Neural cell (in vitro differentiated cells): ENCODE results near the gene TGDS. TPM values are rescaled to one million over a fixed set of nuclear protein-coding genes. Genes with fewer than 3 reads are reported as not detected.

ENCODE experiments used
- H2AFZ ChIP-seq: fragments of 200-600, 300-800 bp; sonication (generic), shearing (Covaris generic); 2 replicates; pipeline ENCODE4 v1.6.0; 2014; ENCODE audit warnings: low read depth, mild to moderate bottlenecking, antibody characterized with exemption, low read length, moderate library complexity
- H3F3A ChIP-seq: fragments of 200-600 bp; shearing (Covaris generic); 2 replicates; pipeline ENCODE4 v1.6.1; 2016; ENCODE audit warnings: mild to moderate bottlenecking, moderate library complexity, mixed read lengths, antibody characterized with exemption, low read length; ENCODE audit not compliant: insufficient read depth, poor library complexity, severe bottlenecking
- H3K27ac ChIP-seq: fragments of 200-600, 300-800 bp; sonication (generic), shearing (Covaris generic); 2 replicates; pipeline ENCODE4 v1.5.1; 2014; ENCODE audit warnings: mild to moderate bottlenecking, low read length, moderate library complexity
- H3K27me3 ChIP-seq: fragments of 300-800, 200-600 bp; sonication (generic), shearing (Covaris generic); 2 replicates; pipeline ENCODE4 v1.6.0; 2014; ENCODE audit warnings: mild to moderate bottlenecking, low read depth, low read length, moderate library complexity; ENCODE audit not compliant: insufficient read depth
- H3K36me3 ChIP-seq: fragments of 300-800, 200-600 bp; sonication (generic), shearing (Covaris generic); 2 replicates; pipeline ENCODE4 v1.5.1; 2014; ENCODE audit warnings: mild to moderate bottlenecking, antibody characterized with exemption, low read length, moderate library complexity; ENCODE audit not compliant: insufficient read depth
- H3K4me2 ChIP-seq: fragments of 300-800, 200-600 bp; sonication (generic), shearing (Covaris generic); 2 replicates; pipeline ENCODE4 v1.6.0; 2014; ENCODE audit warnings: mild to moderate bottlenecking, low read length
- H3K4me3 ChIP-seq: fragments of 300-800, 200-600 bp; sonication (generic), shearing (Covaris generic); 2 replicates; pipeline ENCODE4 v1.5.1; 2014; ENCODE audit warnings: mild to moderate bottlenecking, low read length, moderate library complexity
- H3K79me2 ChIP-seq: fragments of 200-600 bp; shearing (Covaris generic); replicated peaks from 2 replicates; pipeline ENCODE4 v1.6.0; 2014; ENCODE audit warnings: mild to moderate bottlenecking, low read length, moderate library complexity; ENCODE audit not compliant: insufficient read depth
- H3K9ac ChIP-seq: fragments of 300-800, 200-600 bp; sonication (generic), shearing (Covaris generic); 2 replicates; pipeline ENCODE4 v1.6.1; 2016; ENCODE audit warnings: mild to moderate bottlenecking, low read length, mixed read lengths
- H3K9me2 ChIP-seq: fragments of 200-600 bp; shearing (Covaris generic); 2 replicates; pipeline ENCODE4 v1.6.1; 2016; ENCODE audit warnings: mild to moderate bottlenecking, low read length, mixed read lengths; ENCODE audit not compliant: insufficient read depth
- H3K9me3 ChIP-seq: fragments of 200-600, 300-800 bp; sonication (generic), shearing (Covaris generic); 2 replicates; pipeline ENCODE4 v1.6.1; 2016; ENCODE audit warnings: mild to moderate bottlenecking, mixed run types, low read length, moderate library complexity, mixed read lengths
- H4K20me1 ChIP-seq: fragments of 200-600 bp; shearing (Covaris generic); 2 replicates; pipeline ENCODE4 v1.6.1; 2016; ENCODE audit warnings: mild to moderate bottlenecking, mixed run types; ENCODE audit not compliant: insufficient read depth
- EP300 ChIP-seq: fragments of 450-650 bp; conservative IDR thresholded peaks from 2 replicates; pipeline ENCODE4 v1.6.1; 2014; ENCODE audit warnings: antibody characterized with exemption, mild to moderate bottlenecking, moderate library complexity; ENCODE audit not compliant: poor library complexity, severe bottlenecking
- EZH2 ChIP-seq: fragments of 200-600, 300-800 bp; shearing (Covaris generic), sonication (generic); IDR thresholded peaks from 2 replicates; pipeline ENCODE4 v1.6.1; 2014; ENCODE audit warnings: antibody characterized with exemption, low read length, borderline replicate concordance, mild to moderate bottlenecking; ENCODE audit not compliant: insufficient read depth, poor library complexity, severe bottlenecking
- MXI1 ChIP-seq: fragments of 450-650 bp; conservative IDR thresholded peaks from 2 replicates; pipeline ENCODE4 v1.6.1; 2014; ENCODE audit warnings: antibody characterized with exemption, mild to moderate bottlenecking; ENCODE audit not compliant: poor library complexity, severe bottlenecking
- POLR2AphosphoS5 ChIP-seq: IDR thresholded peaks from 2 replicates; pipeline ENCODE4 v1.6.1; 2012
- RAD21 ChIP-seq: fragments of 450-650 bp; conservative IDR thresholded peaks from 2 replicates; pipeline ENCODE4 v1.6.1; 2014; ENCODE audit warnings: antibody characterized with exemption, mild to moderate bottlenecking, moderate library complexity
- REST ChIP-seq: IDR thresholded peaks from 2 replicates; pipeline ENCODE4 v1.6.1; 2012; ENCODE audit warnings: borderline replicate concordance
- SMC3 ChIP-seq: fragments of 450-650 bp; conservative IDR thresholded peaks from 2 replicates; pipeline ENCODE4 v1.6.1; 2014; ENCODE audit warnings: antibody characterized with exemption, mild to moderate bottlenecking, moderate library complexity; ENCODE audit not compliant: poor library complexity
- TAF1 ChIP-seq: IDR thresholded peaks from 2 replicates; pipeline ENCODE4 v1.6.1; 2012; ENCODE audit warnings: low read depth
- polyA plus RNA-seq: library from polyadenylated mRNA; depleted of rRNA; stranded (reverse); fragments of >200 nt; gene quantifications from 2 replicates; pipeline ENCODE4 v1.2.3, GENCODE V29; 2014
- TF ChIP-seq, protein P1 (sequence below): fragments of 450-650 bp; IDR thresholded peaks from 2 replicates; pipeline ENCODE4 v1.5.1; 2014; ENCODE audit warnings: antibody characterized with exemption, mild to moderate bottlenecking, moderate library complexity; ENCODE audit not compliant: poor library complexity, severe bottlenecking

The TGDS gene
- polyA plus RNA-seq, 1 donor from 2014 or later, result 10.2 TPM

DNA sequence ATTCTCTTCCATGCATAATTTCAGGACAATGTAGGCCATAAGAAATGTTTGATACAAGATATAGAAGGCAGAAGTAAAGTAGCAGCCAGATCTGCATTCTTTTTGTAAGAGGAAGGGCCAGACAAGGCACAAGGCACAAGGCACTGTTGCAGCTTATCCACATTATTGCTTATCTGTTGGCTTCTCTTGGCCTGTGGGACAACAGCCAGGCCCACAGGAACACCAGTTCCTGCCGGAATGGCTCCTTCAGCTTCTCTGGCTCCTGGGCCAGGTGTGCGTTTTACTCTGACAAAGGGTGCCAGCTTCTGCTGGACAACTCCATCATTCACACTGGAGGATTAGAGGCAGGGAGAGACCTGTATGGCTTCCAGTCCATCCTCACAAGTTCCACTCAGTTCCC is 34.9 kb upstream of the TGDS start (continued):
- TF ChIP-seq, protein P1, sequence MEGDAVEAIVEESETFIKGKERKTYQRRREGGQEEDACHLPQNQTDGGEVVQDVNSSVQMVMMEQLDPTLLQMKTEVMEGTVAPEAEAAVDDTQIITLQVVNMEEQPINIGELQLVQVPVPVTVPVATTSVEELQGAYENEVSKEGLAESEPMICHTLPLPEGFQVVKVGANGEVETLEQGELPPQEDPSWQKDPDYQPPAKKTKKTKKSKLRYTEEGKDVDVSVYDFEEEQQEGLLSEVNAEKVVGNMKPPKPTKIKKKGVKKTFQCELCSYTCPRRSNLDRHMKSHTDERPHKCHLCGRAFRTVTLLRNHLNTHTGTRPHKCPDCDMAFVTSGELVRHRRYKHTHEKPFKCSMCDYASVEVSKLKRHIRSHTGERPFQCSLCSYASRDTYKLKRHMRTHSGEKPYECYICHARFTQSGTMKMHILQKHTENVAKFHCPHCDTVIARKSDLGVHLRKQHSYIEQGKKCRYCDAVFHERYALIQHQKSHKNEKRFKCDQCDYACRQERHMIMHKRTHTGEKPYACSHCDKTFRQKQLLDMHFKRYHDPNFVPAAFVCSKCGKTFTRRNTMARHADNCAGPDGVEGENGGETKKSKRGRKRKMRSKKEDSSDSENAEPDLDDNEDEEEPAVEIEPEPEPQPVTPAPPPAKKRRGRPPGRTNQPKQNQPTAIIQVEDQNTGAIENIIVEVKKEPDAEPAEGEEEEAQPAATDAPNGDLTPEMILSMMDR, result no peak
- TF ChIP-seq MXI1, result no peak

- H3F3A ChIP-seq, result no peaks in the 10 kb centered on the region
- H3K9me2 ChIP-seq, result no peaks in the 10 kb centered on the region
- no peaks in the 10 kb centered on the region for H3K79me2 ChIP-seq
- H3K9me3 ChIP-seq, result no peaks in the 10 kb centered on the region
- no peak overlapping the region for H3K4me2 ChIP-seq
- H3K27me3 ChIP-seq, result no peaks in the 10 kb centered on the region
- no peak for TF ChIP-seq TAF1
- TF ChIP-seq, protein P1, result no peak
- no peak for TF ChIP-seq EP300
- TF ChIP-seq EZH2, result no peak
- no peak for TF ChIP-seq MXI1
- no peak for TF ChIP-seq REST
- no peak for TF ChIP-seq POLR2AphosphoS5
- TF ChIP-seq SMC3, result no peak
- no peaks in the 10 kb centered on the region for H3K36me3 ChIP-seq
- no peak overlapping the region for H3K9ac ChIP-seq
- no peak overlapping the region for H2AFZ ChIP-seq
- H3K27ac ChIP-seq, result no peak overlapping the region
- H4K20me1 ChIP-seq, result no peaks in the 10 kb centered on the region
- no peak overlapping the region for H3K4me3 ChIP-seq
These were observed 27.4 kb upstream of the TGDS start for GRCh38 chr13:94623316-94623715.

- Histone ChIP-seq H3K27me3 (no peaks in the 10 kb centered on the region), H3K36me3 (no peaks in the 10 kb centered on the region), H3K9me3 (no peaks in the 10 kb centered on the region), H3K9me2 (no peaks in the 10 kb centered on the region), H3K9ac (no peak overlapping the region), H3K27ac (no peak overlapping the region), H3K79me2 (no peaks in the 10 kb centered on the region), H3F3A (no peaks in the 10 kb centered on the region), H4K20me1 (no peaks in the 10 kb centered on the region), H3K4me2 (no peak overlapping the region), H3K4me3 (no peak overlapping the region), H2AFZ (no peak overlapping the region)
- TF ChIP-seq RAD21 (no peak), MXI1 (no peak)
These were observed 26.4 kb upstream of the TGDS start for GRCh38 chr13:94622344-94622743.
